Measurements from ENCODE around the gene ST7L.

GRCh38 chr1:112532064-112532463 lies 86.9 kb downstream of the ST7L start:
- TF ChIP-seq CTCF (optimal IDR thresholded peaks at IDR 0.05 in 1 of 3, IDR thresholded peaks at IDR 0.05 in 1 of 3, conservative IDR thresholded peaks at IDR 0.05 in 1 of 3; ENCODE audit: extremely low read depth in 1 of 3, insufficient read depth in 2 of 3, low read length in 3 of 3) (no peak), EZH2 (IDR thresholded peaks at IDR 0.05; ENCODE audit: low read length) (no peak)

Measured in keratinocyte (primary cell).